Measurements from ENCODE around the gene ANKRD33B.

ANKRD33B gene

GRCh38 chr5:10528056-10528816, 35.6 kb upstream of the ANKRD33B start:
- no peak for DNase-seq (ENCODE audit: extremely low spot score)
- POLR2A ChIA-PET = interaction anchor here (0.6 kb wide), 2 partner anchors 86 to 172 kb away, joined by 4 read pairs; no protein-coding TSS in a partner anchor
- TF ChIP-seq CTCF (IDR thresholded peaks at IDR 0.05; ENCODE audit: control extremely low read depth, extremely low read depth, low read depth, missing control alignments) = no peak
- CTCF ChIA-PET = interaction anchor here (0.9 to 1.5 kb wide), 6 partner anchors 11 to 31 kb away, joined by 3 to 6 read pairs (median 4); no protein-coding TSS in a partner anchor

GRCh38 chr5:10528827-10529226, 35.0 kb upstream of the ANKRD33B start:
- CTCF ChIA-PET = interaction anchor here (0.9 to 1.5 kb wide), 6 partner anchors 11 to 49 kb away, joined by 3 to 6 read pairs (median 4); no protein-coding TSS in a partner anchor
- POLR2A ChIA-PET = interaction anchor here (0.7 kb wide), 1 partner anchor 155 kb away, joined by 5 read pairs; no protein-coding TSS in a partner anchor
- no peak for DNase-seq (ENCODE audit: extremely low spot score)
- TF ChIP-seq CTCF (IDR thresholded peaks at IDR 0.05; ENCODE audit: control extremely low read depth, extremely low read depth, low read depth, missing control alignments) = no peak

- ChIA-PET POLR2A (no interaction called here), CTCF (interaction anchor here (1.0 kb wide), 1 partner anchor 12 kb away, joined by 4 read pairs; no protein-coding TSS in a partner anchor)
- TF ChIP-seq CTCF (IDR thresholded peaks at IDR 0.05; ENCODE audit: control extremely low read depth, extremely low read depth, low read depth, missing control alignments) = no peak
- no peak for DNase-seq (ENCODE audit: extremely low spot score)
These were observed 33.1 kb upstream of the ANKRD33B start for GRCh38 chr5:10530601-10531320.

- TF ChIP-seq CTCF (IDR thresholded peaks at IDR 0.05; ENCODE audit: control extremely low read depth, extremely low read depth, low read depth, missing control alignments) = no peak
- CTCF ChIA-PET = no interaction called here
- DNase-seq (ENCODE audit: extremely low spot score) = no peak
- POLR2A ChIA-PET = no interaction called here
These were observed 31.4 kb upstream of the ANKRD33B start for GRCh38 chr5:10532421-10532820.

- CTCF ChIA-PET = interaction anchor here (1.7 kb wide), 2 partner anchors 8 to 137 kb away, joined by 3 read pairs; no protein-coding TSS in a partner anchor
- no peak for TF ChIP-seq CTCF (IDR thresholded peaks at IDR 0.05; ENCODE audit: control extremely low read depth, extremely low read depth, low read depth, missing control alignments)
- DNase-seq (ENCODE audit: extremely low spot score) = no peak
- POLR2A ChIA-PET = no interaction called here
These were observed 30.6 kb upstream of the ANKRD33B start for GRCh38 chr5:10533226-10533625.
